Activated naive CD4-positive, alpha-beta T cell treated with anti-CD3 and anti-CD28 coated beads for 36 hours (primary cell): ENCODE measurements around the gene ADAT3. TPM values are rescaled to one million over a fixed set of nuclear protein-coding genes. Genes with fewer than 3 reads are reported as not detected.

Source experiments
- CTCF ChIA-PET: fragments of 350-600 bp; sonication (Branson Sonifier 250); formaldehyde crosslinking; loops from one replicate; lab custom pipeline; 2021; ENCODE audit warnings: antibody characterized with exemption; lab: Charles Lee
- DNase-seq: peaks from one replicate; pipeline ENCODE4 v3.0.0-alpha.2; 2020
- H3K27ac Mint-ChIP-seq: one replicate; pipeline ENCODE4 v1.8.0; 2021; ENCODE audit warnings: mild to moderate bottlenecking, mixed read lengths
- H3K27me3 Mint-ChIP-seq: one replicate; pipeline ENCODE4 v1.8.0; 2021; ENCODE audit warnings: low read depth, mixed read lengths
- H3K36me3 Mint-ChIP-seq: one replicate; pipeline ENCODE4 v1.8.0; 2021; ENCODE audit warnings: low read depth, mixed read lengths
- H3K4me1 Mint-ChIP-seq: one replicate; pipeline ENCODE4 v1.8.0; 2021; ENCODE audit warnings: low read depth, mixed read lengths
- H3K4me3 Mint-ChIP-seq: one replicate; pipeline ENCODE4 v1.8.0; 2021; ENCODE audit warnings: mild to moderate bottlenecking, moderate library complexity, mixed read lengths
- H3K9me3 Mint-ChIP-seq: one replicate; pipeline ENCODE4 v1.8.0; 2021; ENCODE audit warnings: mixed read lengths
- intact Hi-C: fragments of 100-400 bp; cut with micrococcal nuclease; formaldehyde crosslinking; loops from one replicate; pipeline ENCODE4 v1.15.1; 2023
- total RNA-seq, 2 experiments: library from RNA; stranded (reverse); gene quantifications; one replicate each; pipeline ENCODE4 v1.2.3, GENCODE V29; 2021

Gene ADAT3
- total RNA-seq, 2 experiments from 2014 or later = 3.0 to 3.4 TPM

DNA sequence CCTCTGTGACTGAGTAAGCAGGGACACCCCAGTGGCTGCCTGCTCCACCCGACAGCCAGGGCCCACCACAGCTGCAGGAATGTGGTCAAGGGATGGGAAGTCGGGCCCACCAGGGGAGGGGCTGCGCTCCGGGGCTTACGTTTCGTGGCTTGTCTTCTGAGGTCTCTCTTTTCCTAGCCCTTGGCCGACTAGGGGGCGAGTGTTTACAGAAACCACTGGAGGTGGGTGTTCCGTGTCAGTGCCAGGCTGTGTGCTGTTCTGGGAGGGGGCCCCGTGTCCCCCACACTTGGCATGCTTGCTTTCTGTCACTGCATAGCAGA is 4.5 kb downstream of the ADAT3 start:
- H3K4me1 Mint-ChIP-seq = peaks cover 26% of the 10 kb centered on the region
- no peaks in the 10 kb centered on the region for H3K9me3 Mint-ChIP-seq
- intact Hi-C loops = loop anchor here (5.0 kb wide), 1 partner anchor 108 kb away; the partner anchor contains the start of gene BTBD2
- H3K36me3 Mint-ChIP-seq = peaks cover 1% of the 10 kb centered on the region
- CTCF ChIA-PET = no interaction called here
- DNase-seq = no peak
- H3K27me3 Mint-ChIP-seq = no peaks in the 10 kb centered on the region
- H3K27ac Mint-ChIP-seq = no peak overlapping the region
- no peak overlapping the region for H3K4me3 Mint-ChIP-seq

DNA sequence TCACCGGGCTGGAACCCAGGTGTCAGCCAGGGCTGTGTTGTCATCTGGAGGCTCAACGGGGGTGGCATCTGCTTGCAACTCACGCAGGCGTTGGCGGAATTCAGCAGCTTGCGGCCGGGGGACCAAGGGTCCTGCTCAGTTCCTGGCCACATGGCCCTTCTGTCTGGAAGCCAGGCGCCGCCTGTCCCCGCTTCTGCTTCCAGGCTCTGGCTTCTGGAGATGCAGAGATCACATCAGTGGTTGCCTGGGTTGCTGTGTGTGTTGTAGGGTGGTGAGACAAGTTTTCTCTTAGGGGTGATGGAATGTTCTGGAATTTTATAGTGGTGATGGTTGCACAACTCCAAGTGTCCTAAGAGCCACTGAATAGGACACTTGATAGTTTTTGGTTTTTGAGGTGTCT is 5.0 kb downstream of the ADAT3 start:
- Mint-ChIP-seq H3K4me3 (no peak overlapping the region), H3K27me3 (no peaks in the 10 kb centered on the region), H3K9me3 (no peaks in the 10 kb centered on the region), H3K36me3 (peaks cover 1% of the 10 kb centered on the region), H3K27ac (no peak overlapping the region), H3K4me1 (peaks cover 23% of the 10 kb centered on the region)
- no peak for DNase-seq
- CTCF ChIA-PET = no interaction called here
- intact Hi-C loops = no loop called here

DNA sequence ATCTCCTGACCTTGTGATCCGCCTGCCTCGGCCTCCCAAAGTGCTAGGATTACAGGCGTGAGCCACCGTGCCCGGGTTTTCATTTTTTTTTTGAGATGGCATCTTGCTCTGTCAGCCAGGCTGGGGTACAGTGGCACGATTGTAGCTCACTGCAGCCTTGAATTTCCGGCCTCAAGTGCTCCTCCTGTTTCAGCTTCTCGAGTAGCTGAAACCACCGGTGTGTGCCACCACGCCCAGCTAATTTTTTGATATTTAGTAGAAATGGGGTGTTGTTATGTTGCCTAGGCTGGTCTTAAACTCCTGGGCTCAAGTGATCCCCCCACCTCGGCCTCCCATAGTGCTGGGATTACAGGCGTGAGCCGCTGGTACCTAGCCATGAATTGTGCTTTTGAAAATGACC is 5.9 kb downstream of the ADAT3 start:
- no peaks in the 10 kb centered on the region for H3K9me3 Mint-ChIP-seq
- DNase-seq = no peak
- peaks cover 17% of the 10 kb centered on the region for H3K4me1 Mint-ChIP-seq
- intact Hi-C loops = no loop called here
- H3K36me3 Mint-ChIP-seq = no peaks in the 10 kb centered on the region
- CTCF ChIA-PET = no interaction called here
- H3K27me3 Mint-ChIP-seq = no peaks in the 10 kb centered on the region
- no peak overlapping the region for H3K4me3 Mint-ChIP-seq
- no peak overlapping the region for H3K27ac Mint-ChIP-seq

DNA sequence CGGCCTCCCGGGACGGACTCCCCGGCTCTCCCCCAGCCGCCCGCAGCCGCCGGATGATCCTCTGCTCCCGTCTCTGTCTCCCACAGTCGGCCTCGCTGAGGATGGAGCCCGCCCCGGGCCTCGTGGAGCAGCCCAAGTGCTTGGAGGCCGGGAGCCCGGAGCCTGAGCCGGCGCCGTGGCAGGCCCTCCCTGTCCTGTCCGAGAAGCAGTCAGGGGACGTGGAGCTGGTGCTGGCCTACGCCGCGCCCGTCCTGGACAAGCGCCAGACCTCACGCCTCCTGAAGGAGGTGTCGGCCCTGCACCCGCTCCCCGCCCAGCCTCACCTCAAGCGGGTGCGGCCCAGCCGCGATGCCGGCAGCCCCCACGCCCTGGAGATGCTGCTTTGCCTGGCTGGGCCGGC is 6.8 kb downstream of the ADAT3 start:
- H3K4me1 Mint-ChIP-seq = peaks cover 17% of the 10 kb centered on the region
- H3K27me3 Mint-ChIP-seq = no peaks in the 10 kb centered on the region
- H3K4me3 Mint-ChIP-seq = no peak overlapping the region
- H3K36me3 Mint-ChIP-seq = no peaks in the 10 kb centered on the region
- no peaks in the 10 kb centered on the region for H3K9me3 Mint-ChIP-seq
- CTCF ChIA-PET = no interaction called here
- H3K27ac Mint-ChIP-seq = no peak overlapping the region
- intact Hi-C loops = no loop called here
- no peak for DNase-seq

DNA sequence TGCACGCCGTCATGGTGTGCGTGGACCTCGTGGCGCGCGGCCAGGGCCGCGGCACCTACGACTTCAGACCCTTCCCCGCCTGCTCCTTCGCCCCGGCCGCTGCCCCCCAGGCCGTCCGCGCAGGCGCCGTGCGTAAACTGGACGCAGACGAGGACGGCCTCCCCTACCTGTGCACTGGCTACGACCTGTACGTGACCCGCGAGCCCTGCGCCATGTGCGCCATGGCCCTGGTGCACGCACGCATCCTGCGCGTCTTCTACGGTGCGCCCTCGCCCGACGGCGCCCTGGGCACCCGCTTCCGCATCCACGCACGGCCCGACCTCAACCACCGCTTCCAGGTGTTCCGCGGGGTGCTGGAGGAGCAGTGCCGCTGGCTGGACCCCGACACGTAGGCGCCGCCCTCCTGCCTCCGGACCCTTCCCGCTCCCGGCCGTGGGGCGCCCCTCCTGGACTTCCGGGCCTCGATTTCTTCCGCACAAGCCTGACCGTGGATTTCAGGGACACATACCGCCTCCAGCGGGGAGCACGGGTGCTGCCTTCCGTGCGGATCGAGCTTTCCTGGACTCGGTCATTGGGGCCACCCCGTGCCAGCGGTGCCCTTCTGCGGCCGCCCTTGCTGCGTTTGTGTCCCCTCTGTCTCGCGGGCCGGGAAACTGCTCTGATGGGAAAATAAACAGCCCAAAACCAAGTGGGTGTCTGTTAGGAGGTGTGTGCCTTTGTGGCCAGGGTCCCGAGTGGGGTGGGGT is 7.7 kb downstream of the ADAT3 start:
- Mint-ChIP-seq H3K27me3 (no peaks in the 10 kb centered on the region), H3K4me1 (peaks cover 17% of the 10 kb centered on the region), H3K4me3 (no peak overlapping the region), H3K9me3 (no peaks in the 10 kb centered on the region), H3K36me3 (no peaks in the 10 kb centered on the region), H3K27ac (no peak overlapping the region)
- intact Hi-C loops = no loop called here
- CTCF ChIA-PET = no interaction called here
- no peak for DNase-seq

DNA sequence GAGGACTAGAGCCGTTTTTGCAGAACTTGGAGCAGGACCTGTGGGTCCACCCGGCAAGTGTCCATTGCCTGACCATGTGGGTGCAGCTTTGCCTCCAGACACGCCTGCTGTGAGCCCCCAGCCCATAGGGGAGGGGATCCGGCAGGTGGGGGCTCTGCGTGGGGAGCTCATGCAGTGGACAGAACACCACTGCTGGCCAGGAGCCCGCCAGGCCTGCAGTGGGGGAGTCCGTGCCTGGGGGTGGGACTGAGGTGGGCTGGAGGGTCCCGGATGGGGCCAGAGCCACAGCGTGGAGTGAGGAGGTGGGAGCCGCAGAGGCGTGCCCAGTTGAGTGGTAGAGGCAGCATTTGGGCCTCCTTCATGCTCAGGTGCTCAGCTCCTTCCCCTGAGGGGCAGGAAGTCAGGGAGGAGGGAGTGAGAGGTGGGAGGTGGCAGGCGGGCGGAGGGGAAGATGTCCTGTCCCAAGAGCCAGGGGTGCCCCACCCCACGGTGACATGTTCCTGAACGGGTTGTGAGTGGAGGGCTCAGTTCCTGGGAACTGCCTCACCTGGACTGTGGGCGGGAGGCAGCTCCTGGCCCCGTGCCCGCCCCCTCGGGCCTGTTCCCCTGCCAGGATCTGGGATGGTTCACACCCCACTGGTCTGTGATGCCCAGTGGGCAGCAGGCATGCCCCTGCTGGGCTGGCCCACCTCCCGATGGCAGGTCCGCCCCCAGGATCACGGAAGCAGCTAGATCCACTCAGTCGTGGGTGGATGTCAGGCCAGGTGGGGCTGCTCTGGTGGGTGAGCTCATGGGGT is 8.8 kb downstream of the ADAT3 start:
- CTCF ChIA-PET = interaction anchor here (0.6 kb wide), 1 partner anchor 119 kb away, joined by 3 read pairs; no protein-coding TSS in a partner anchor
- Mint-ChIP-seq H3K9me3 (no peaks in the 10 kb centered on the region), H3K27me3 (no peaks in the 10 kb centered on the region), H3K36me3 (peaks cover 3% of the 10 kb centered on the region), H3K27ac (no peak overlapping the region), H3K4me1 (peaks cover 13% of the 10 kb centered on the region), H3K4me3 (no peak overlapping the region)
- DNase-seq = no peak
- intact Hi-C loops = no loop called here

DNA sequence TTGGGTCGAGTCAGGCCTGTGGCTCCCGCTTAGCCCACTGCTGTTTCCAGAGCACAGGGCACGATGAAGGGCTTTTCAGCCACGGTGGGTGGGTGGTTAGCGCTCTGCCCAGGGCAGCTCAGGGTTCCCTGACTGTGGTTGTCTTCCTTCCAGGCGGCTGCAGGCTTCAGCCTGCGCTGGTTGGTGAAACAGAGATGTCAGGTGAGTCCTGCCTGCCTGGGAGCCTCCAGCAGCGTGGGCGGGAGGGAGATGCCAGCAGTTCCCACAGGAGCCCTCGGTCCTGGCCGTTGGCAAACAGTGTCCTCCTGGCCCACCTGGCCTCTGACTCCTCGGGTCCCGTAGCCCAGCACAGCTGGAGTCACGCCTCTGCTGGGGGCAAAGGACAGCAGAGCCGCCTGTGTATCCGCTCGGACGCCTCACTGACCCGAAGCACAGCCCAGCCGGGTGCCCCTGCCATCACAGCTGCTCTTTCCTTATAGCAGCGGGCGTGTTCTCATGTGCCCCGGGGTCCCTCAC is 9.7 kb downstream of the ADAT3 start:
- Mint-ChIP-seq H3K27ac (no peak overlapping the region), H3K4me3 (no peak overlapping the region), H3K36me3 (peaks cover 3% of the 10 kb centered on the region), H3K27me3 (no peaks in the 10 kb centered on the region), H3K9me3 (no peaks in the 10 kb centered on the region), H3K4me1 (peaks cover 4% of the 10 kb centered on the region)
- CTCF ChIA-PET = no interaction called here
- no peak for DNase-seq
- intact Hi-C loops = no loop called here

DNA sequence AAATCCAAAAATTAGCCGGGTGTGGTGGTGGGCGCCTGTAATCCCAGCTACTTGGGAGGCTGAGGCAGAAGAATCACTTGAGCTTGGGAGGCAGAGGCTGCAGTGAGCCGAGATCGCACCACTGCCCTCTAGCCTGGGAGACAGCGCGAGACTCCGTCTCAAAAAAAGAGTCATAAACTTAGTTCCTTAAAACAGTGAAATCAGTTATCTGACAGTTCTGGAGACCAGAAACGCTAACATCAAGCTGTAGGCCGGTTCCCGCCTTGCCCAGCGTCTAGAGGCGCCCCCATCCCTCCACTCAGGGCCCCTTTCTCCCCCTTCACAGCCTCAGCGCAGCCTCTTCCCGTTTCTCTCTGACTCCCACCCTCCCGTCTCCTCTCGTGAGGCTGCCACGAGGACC is 11.9 kb downstream of the ADAT3 start:
- intact Hi-C loops = no loop called here
- Mint-ChIP-seq H3K27ac (no peak overlapping the region), H3K4me3 (no peak overlapping the region), H3K36me3 (peaks cover 3% of the 10 kb centered on the region), H3K4me1 (no peaks in the 10 kb centered on the region), H3K27me3 (no peaks in the 10 kb centered on the region), H3K9me3 (no peaks in the 10 kb centered on the region)
- CTCF ChIA-PET = no interaction called here
- DNase-seq = no peak

DNA sequence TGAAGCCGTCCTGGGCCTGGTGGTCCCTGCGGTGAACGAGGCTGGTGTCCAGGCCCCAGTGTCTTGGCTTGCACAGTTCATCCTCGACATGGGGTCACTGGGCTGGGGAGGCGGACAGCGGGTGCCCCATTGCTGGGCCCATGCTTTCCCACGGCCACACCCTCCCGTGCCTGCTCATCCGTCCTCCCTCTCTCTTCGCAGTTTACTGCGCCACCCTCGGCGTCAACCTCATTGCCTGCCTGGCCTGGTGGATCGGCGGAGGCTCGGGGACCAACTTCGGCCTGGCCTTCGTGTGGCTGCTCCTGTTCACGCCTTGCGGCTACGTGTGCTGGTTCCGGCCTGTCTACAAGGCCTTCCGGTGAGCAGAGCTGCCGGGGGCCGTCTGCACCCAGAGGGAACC is 12.7 kb downstream of the ADAT3 start:
- CTCF ChIA-PET = no interaction called here
- Mint-ChIP-seq H3K4me1 (peaks cover under 1% of the 10 kb centered on the region), H3K9me3 (no peaks in the 10 kb centered on the region), H3K27me3 (no peaks in the 10 kb centered on the region), H3K36me3 (peaks cover 5% of the 10 kb centered on the region), H3K27ac (no peak overlapping the region), H3K4me3 (no peak overlapping the region)
- no peak for DNase-seq
- intact Hi-C loops = no loop called here

DNA sequence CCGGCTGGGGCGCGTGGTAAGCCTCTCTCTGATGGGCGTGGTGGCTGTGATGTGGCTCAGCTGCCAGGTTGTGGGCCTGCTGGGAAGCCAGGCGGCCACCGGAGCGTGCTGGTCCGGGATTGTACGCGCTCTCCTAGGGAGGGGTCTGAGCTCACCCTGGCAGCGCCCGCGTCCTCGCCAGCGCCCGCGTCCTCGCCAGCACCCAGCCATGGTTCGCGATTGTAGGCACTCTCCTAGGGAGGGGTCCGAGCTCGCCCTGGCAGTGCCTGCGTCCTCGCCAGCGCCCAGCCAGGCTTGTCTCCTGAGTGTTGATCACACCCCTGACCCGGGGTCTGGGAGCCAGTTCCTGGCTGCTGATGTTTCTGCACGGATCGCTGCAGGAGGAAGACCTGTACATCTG is 13.8 kb downstream of the ADAT3 start:
- H3K27me3 Mint-ChIP-seq = no peaks in the 10 kb centered on the region
- peaks cover 5% of the 10 kb centered on the region for H3K36me3 Mint-ChIP-seq
- CTCF ChIA-PET = no interaction called here
- peaks cover 5% of the 10 kb centered on the region for H3K4me1 Mint-ChIP-seq
- H3K9me3 Mint-ChIP-seq = no peaks in the 10 kb centered on the region
- intact Hi-C loops = no loop called here
- H3K4me3 Mint-ChIP-seq = no peak overlapping the region
- DNase-seq = no peak
- H3K27ac Mint-ChIP-seq = no peak overlapping the region

DNA sequence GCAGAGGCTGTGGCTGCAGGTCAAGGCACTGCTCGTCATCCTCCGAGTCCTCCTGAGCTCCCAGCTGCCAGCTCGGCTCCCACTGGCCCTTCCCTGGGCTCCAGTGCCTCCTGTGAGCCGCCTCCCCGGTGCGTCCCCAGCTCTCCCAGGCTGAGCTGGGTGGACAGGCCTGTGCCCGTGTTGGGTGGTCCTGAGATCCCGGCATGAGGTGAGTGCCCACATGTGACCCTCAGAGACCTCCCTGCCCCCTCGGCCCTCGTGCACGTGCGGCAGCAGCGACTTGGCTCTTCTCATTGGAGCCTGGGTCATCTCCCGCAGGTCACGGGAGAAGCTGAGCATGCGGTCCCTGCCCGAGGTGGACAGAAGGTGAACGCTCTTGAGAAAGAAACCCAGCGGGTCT is 15.4 kb downstream of the ADAT3 start:
- DNase-seq = no peak
- Mint-ChIP-seq H3K9me3 (no peaks in the 10 kb centered on the region), H3K27ac (no peak overlapping the region), H3K36me3 (peaks cover 5% of the 10 kb centered on the region), H3K4me3 (no peak overlapping the region), H3K27me3 (no peaks in the 10 kb centered on the region), H3K4me1 (peaks cover 5% of the 10 kb centered on the region)
- intact Hi-C loops = no loop called here
- CTCF ChIA-PET = interaction anchor here (1.5 kb wide), 1 partner anchor 9 kb away, joined by 6 read pairs; no protein-coding TSS in a partner anchor

DNA sequence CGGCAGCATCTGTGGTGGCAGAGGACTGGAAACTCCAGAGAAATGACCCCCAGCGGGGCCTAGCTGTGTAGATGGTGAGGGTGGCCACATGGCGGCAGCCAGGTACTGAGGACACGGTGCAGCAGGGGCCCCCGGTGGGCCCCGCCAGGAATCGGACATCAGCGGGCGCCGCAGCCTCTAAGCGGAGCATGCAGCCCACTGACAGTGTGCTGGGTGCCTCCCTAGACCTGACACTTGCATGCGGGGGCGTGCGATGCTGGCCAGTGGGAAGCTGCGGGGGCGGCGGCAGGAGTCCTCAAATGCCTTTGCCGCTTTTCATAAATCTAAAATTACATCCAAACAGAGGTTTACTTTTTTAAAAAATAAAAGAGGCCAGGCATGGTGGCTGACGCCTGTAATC is 16.1 kb downstream of the ADAT3 start:
- peaks cover 5% of the 10 kb centered on the region for H3K36me3 Mint-ChIP-seq
- no peaks in the 10 kb centered on the region for H3K27me3 Mint-ChIP-seq
- peaks cover 5% of the 10 kb centered on the region for H3K4me1 Mint-ChIP-seq
- CTCF ChIA-PET = no interaction called here
- intact Hi-C loops = no loop called here
- H3K27ac Mint-ChIP-seq = no peak overlapping the region
- H3K4me3 Mint-ChIP-seq = no peak overlapping the region
- DNase-seq = no peak
- no peaks in the 10 kb centered on the region for H3K9me3 Mint-ChIP-seq

DNA sequence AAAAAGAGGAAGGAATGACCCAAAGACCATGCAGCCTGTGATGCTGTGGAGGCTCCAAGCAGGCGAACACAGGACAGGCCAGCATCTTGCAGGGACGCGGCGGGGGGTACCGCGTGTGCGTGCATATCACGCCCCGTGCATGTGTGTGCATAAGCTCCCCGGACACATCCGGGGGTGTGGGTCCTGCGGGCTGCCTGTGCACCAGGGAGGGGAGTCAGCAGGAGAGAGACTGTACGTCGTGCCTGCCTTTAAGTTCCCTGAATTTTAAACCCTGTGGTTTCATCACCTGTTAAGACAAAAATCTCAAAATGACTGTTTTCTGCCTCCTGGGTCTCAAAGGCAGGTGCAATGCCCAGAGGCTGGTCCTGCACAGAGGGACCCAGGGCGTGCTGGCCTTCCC is 16.6 kb downstream of the ADAT3 start:
- no peaks in the 10 kb centered on the region for H3K9me3 Mint-ChIP-seq
- H3K27me3 Mint-ChIP-seq = no peaks in the 10 kb centered on the region
- CTCF ChIA-PET = no interaction called here
- H3K4me3 Mint-ChIP-seq = no peak overlapping the region
- peaks cover 5% of the 10 kb centered on the region for H3K36me3 Mint-ChIP-seq
- no peak overlapping the region for H3K27ac Mint-ChIP-seq
- DNase-seq = no peak
- peaks cover 5% of the 10 kb centered on the region for H3K4me1 Mint-ChIP-seq
- intact Hi-C loops = no loop called here
